HG03196 (cell line): ENCODE data around the gene RALA.
"Not testable (repeated sequence)": the region's sequence is repeated elsewhere in the genome, so short reads cannot be mapped to it uniquely, and the experiment has no call there.

Experiments used
- ATAC-seq: cut with Tn5 transposase; IDR thresholded peaks from one replicate; pipeline ENCODE4 v1.9.1; 2021; ENCODE audit not compliant: unreplicated experiment

RALA gene

DNA sequence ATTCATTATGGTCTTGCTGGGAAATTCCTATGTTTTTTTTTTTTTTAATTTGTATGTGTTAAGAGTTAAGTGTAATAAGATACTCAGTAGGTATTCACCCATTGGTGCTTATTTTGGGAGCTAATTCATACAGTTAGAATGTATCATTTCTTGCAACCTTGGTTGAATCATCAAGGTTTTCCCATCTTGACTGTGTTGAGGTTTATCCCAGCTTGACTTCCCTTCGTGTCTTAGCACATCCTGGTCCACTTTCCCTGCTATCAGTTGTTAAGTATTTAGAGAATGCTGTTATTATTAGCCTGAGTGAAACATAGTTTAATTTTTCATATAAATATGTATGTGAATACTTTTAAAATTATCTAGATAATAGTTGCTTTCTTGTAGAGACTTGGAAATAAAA, 20.8 kb downstream of the RALA start:
- no peak for ATAC-seq

DNA sequence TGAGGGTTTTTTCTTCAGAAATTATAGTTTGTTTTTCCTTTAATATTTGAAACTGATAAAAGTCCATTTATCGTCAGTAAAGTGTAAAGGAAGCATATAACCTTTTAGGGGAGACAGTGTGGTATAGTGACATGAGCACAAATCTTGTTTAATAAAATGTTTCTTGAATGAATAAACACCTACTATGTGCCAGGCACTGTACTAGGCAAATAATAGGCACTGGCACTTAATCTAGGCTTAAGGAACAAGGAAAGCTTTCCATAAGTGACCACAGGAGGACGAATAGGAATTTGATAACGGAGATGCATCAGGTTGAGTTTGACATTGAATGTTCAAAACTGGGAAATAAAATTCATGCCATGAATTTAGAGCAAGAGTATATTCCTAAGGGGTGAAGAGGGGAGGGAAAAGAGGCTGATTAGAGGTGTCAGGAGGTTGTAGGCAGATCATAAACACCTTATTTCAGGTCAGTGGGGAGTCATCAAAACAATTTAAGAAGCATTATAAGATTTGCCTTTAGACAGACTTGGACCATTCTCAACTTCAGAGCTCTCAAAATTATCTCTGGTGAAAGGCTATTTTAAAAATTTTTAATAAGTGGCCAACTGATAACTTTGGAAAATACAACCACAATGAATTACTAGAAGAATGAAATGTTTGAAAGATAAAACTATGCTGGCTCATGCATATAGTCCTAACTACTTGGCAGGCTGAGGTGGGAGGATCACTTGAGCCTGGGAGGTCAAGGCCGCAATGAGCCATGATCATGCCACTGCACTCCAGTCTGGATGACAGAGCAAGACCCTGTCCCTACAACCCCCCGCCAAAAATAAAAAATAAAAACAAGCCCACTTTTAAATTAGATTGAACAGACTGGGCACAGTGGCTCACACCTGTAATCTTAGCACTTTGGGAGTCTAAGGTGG, 22.4 kb downstream of the RALA start:
- ATAC-seq = no peak

DNA sequence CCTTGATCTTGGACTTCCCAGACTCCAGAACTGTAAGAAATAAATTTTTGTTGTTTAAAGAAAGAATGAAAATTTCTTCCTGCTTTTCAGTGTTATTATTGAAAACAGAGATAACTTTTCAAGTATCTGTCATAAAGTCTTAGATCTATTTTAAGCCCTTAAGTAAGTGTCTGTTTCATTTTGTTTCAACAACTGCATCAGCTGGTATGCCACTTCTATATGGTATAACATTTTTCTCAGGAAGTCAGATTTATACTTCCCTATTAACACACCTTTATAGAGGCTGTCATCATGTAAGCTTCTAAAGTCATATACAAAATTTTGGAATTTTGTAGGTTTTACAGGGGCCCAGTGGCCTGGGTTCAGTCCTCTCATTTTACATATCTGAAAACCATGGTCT, 24.4 kb downstream of the RALA start:
- no peak for ATAC-seq

DNA sequence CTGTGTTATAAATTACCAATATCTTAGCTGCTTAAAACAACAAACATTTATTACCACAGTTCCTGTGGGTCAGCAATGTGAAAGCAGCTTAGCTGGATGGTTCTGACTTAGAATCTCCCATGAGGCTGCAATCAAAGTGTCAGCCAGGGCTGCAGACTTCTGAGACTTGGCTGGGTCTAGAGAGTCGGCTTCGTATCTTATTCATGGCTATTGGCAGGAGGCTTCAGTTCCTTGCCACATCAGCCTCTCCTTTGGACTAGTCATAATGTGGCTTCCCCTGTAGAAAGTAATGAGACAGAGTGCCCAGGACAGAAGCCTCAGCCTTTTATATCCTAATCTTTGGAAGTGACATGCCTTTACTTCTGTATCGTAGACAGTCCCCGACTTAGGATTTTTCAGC, 27.3 kb downstream of the RALA start:
- ATAC-seq = no peak

DNA sequence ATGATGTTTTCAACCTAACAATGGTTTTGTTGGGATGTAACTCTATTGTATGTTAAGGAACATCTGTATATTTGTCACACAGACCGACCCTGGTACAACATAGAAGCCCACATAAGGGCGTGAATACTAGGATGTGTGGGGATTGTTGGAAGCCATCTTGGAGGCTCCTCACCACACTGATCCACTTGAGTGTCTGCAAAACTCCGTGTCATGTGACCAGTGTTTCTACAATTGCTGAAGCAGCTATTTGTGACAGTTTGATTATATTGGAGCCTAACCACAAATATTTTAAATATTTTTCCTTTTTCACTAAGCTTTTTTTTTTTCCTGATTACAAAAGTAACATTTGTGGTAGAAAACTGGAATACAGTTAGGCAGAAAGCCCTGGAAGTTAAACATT, 27.9 kb downstream of the RALA start:
- no peak for ATAC-seq

DNA sequence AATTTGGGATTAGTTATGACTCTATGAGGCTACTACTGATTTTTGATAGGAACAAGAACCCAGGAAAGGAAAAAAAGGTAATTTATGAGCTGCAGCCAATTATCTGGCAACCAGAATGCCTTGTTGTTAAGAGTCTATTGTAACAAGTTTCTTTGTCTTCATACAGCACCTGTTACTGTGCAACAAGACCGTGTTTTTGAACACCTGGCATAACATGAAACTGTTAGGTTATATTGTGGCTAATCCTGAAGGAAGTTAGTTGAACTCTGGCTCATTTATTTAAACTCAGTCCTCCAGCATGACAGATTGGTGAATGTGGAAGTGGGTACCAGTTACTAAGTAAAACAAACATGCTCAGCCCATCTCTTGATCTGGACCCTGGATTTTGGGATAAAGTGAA, 33.0 kb downstream of the RALA start:
- no peak for ATAC-seq

DNA sequence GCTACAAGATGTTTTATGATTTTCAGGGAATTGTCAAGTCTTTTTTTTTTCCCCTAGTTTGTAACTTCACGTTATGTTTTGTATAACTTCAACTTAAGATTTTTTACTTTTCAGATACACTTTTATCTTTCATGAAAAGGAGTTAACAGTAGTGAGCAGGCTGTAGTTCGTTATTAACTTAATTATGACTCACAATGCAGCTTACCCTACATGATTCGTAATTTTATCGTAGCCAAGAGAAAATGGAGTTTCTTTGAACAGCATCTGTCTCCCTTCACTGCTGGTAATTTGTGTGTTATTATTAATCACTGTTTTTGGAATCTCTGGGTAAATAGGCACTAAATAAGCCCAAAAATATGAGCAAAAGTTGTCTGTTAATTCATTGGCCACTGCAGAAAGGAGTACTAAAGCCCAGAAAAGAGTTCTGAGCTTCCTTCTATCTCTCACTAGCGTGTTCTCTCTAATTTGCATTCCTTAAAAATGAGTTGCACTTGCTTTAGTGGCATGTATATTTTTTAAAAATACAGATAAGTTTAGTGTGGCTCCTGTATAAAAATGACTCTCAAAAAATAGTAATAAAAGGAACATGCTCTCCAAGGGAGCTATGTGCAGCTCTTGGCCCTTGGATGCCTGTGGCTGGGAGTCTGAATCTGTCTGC, 36.1 kb downstream of the RALA start:
- ATAC-seq = no peak

DNA sequence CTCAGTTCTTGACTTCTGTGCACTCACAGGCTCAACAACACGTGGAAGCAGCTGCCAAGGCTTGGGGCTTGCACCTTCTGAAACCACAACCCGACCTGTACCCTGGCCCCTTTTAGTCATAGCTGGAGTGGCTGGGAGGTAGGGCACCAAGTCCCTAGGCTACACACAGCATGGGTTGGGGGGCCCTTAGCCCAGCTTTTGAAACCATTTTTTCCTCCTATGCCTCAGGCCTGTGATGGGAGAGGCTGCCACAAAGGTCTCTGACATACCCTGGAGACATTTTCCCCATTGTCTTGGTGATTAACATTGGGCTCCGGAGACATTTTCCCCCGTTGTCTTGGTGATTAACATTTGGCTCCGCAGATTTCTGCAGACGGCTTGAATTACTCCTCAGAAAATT, 38.6 kb downstream of the RALA start:
- no peak for ATAC-seq

DNA sequence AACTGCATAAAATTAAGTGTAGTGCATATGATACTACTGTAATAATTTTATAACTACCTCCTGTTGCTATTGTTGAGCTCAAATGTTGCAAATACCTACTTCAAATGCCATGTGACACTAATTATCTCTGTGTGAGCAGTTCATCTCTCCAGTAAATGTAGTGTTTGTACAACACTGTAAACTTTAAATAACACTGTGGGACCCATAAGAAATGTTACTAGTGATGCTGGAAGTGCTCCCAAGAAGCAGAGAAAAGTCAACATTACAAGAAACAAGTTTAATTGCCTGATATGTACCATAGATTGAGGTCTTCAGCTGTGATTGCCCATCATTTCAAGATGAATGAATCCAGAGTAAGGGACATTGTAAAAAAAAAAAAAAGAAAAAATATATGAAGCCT, 39.9 kb downstream of the RALA start:
- no peak for ATAC-seq

DNA sequence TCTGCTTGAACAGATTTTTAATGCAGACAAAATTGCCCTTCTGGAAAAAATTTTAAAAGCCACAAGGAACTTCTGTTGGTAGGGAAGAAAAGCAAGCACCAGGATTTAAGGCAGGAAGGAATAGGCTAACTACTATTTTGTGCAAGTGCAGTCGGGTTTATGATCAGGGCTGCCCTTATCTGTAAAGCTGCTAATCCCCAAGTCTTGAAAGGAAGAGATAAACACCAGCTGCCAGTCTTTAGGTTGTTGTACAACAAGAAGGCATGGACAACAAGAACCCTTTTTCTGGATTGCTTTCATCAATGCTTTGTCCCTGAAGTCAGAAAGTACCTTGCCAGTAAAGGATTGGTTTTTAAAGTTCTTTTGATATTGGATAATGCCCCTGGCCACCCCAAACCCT, 40.7 kb downstream of the RALA start:
- no peak for ATAC-seq

DNA sequence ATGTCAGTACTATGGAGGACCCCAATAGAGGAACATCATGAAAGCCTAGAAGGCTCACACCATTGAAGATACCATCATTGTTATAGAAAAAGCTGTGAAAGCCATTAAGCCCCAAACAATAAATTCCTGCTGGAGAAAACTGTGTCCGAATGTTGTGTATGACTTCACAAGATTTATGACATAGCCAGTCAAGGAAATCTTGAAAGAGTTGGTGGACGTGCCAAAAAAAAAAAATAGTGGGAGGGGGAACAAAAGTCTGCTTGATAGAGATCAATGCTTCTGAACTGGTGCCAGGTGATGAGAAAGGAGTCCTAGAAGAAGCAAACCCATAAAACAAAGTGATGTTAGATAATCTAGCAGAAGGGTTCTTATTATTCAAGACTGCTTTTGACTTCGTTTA, 41.2 kb downstream of the RALA start:
- no peak for ATAC-seq

DNA sequence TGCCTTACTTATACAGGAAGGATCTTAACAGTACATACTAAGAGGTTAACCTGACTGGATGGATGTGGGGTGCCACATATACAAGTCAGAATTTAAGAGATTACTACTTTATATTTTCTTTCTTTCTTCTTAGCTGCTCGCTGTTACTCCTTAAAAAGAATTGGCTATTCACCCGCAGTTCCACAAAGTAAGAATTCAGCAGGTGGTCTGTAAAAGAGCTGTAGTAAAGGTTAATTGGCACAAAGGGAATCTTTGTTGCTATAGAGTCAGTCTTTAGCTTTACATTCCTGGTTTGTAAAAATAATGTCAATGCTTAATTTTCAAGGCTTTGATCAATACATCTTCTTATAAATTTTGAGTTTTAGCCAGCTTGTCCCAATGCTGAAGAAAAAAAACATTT, 43.2 kb downstream of the RALA start:
- ATAC-seq = no peak

DNA sequence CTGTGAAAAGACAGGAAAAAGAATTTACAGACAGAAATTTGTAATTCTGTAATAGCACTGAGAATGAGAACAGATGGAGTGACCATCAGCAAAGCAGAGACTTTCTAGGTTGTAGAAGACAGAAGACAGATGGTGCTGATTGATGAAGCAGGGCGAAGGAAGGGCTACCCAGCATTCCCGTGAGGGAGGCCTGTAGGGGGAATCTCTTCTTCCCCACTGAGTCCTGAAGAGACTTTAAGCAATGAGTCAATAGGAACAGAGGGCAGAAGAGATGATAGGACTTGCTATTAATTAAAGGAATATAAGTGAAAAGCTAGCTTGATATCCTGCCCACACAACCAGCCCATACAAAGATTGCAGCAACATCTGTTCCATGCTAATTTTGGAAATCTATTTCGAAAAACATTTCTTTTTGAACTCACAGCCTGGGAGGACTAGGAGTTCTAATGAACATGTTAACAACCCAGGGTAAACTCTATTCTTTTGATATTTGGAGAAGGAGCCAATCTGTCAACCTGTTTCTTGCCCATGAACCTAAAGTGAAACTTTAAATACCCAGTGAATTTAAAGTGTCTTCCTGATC, 44.1 kb downstream of the RALA start:
- ATAC-seq = no peak

DNA sequence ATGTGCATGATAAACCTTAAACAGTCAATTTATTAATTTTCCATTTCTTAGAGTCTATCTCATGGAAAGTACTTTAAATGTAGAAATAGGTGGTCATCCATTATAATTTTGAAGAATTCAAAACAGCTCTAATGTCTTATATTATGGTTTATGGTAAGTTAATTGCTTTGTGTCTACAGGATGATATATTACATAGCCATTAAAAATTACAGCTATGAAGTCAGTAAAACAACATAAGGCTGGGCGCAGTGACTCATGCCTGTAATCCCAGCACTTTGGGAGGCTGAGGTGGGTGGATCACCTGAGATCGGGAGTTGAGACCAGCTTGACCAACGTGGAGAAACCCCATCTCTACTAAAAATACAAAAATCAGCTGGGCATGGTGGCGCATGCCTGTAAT, 44.9 kb downstream of the RALA start:
- not testable (repeated sequence) for ATAC-seq

DNA sequence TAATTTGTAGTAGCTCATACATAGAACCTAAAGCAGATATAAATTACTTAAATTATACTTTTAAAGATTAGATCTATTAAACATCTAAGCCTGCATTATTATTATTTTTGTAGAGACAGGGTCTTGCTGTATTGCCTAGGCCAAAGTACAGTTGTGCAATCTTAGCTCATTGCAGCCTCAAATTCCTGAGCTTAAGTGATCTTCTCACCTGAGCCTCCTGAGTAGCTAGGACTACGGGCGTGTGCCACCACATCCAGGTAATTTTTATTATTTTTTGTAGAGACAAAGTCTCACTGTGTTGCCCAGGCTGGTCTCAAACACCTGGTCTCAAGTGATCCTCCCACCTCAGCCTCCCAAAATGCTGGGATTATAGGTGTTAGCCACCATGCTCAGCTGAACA, 46.7 kb downstream of the RALA start:
- ATAC-seq = no peak

DNA sequence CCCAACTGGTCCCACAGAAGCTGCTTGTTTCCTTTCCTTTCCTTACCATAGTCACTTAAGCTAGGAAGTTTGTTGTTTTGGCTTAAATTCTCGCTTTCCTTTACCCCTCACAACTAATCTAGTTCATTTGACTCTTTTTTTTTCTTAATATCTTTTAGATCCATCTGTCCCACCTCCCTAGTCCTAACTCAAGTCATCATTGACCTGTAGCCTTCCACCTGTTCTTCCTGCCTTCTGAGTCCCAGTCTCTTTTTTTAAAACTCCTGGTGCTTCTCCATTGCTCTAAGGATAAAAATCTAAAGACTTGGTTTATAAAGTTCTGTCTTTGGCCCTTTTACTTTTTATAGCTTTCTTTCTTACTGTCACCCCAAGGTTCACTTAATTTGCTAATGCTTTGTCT, 47.6 kb downstream of the RALA start:
- no peak for ATAC-seq

DNA sequence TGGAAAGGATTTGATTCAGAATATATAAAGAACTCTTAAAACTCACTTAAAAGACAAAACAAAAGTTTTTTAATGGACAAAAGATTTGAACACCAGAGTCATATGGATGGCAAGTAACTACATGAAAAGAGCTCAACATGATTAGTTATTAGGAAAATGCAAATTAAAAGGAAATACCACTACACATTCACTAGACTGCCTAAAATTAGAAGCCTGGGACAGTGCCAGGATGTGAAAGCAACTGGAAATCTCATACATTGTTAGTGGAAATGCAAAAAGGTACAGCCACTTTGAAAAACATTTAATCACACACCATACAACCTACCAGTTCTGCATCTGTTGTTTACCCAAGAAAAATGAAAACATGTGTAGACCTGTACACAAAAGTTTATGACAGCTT, 48.8 kb downstream of the RALA start:
- ATAC-seq = no peak

DNA sequence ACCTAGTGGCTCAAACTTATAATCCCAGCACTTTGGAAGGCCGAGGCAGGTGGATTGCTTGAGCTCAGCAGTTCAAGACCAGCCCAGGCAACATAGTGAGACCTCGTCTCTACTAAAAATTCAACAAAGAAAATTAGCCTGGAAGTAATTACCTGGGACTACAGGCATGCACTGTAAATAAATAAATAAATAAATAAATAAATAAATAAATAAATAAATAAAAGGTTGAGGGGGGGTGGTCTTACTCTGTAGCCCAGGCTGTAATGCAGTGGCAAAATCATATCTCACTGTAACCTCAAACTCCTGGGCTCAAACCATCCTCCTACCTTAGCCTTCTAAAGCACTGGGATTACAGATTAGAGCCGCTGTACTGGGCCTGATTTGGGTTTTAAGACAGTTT, 50.5 kb downstream of the RALA start:
- ATAC-seq = no peak

DNA sequence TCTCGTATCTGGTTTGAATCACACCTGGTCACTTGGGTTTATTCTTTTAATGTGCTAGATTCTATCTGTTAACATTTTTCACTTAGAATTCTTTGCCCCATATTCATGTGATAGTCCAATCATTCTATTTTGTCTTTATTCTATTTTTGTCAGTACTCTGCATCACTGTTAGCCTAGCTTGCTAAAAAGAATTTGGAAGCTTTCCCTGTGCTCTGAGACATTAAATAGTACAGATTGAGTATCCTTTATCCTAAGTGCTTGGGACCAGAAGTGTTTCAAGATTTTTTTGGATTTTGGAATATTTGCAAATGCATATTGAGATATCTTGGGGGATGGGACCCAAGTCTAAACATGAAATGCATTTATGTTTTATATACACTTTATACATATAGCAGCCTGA, 51.0 kb downstream of the RALA start:
- ATAC-seq = no peak

DNA sequence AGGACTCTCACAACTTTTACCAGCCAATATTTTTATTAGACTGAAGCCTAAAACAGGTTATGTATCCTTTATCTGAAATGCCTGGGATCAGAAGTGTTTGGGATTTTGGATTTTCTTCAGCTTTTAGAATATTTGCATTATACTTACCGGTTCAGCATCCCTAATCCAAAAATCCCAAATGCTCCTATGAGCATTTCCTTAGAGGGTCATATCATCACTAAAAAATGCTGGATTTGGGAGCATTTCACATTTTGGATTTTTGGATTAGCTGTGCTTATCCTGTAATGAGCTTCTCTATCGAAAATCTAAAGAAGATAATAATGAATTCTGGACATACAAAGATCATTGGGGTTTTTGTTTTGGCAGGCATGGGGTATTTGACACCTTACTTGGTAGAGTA, 53.0 kb downstream of the RALA start:
- ATAC-seq = no peak

DNA sequence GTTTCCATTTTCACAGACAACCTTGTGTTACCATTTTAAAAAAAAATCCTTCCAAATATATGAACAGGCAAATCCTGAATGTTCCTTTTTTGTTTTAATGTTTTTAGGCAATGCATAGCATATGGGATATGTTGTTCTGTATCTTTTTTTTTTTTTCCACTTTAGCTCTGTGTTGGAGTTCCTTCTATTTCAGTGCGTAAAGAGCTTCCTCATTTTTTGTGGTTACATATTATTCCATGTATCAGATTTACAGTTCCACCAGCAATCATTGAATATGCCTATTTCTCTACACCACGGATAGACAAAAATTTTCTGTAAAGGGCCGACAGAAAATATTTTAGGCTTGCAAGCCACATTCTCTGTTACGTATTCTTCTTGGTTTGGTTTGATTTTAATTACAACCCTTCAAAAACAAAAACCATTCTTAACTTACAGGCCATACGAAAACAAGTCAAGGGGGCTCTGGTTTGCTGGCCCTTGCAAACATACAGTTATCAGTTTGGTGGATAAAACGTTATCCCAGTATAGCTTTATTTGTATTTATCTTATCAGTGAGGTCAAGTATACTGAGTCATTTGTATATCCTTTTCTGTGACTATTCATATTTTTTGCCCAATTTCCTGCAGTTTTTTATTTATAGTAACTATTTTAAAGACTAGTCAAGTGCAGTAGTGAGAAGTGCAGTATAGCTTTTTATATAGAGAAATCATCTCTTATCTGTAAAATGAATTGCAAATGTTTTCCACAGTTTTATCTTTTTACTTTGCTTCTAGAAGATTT, 55.7 kb downstream of the RALA start:
- no peak for ATAC-seq
